Fibroblast of upper back skin (primary cell): Measurements from ENCODE around the gene MDC1.

Experiments
- DNase-seq: peaks from one replicate; pipeline ENCODE4 v3.0.0-alpha.2; 2013

Gene MDC1

GRCh38 chr6:30691208-30691847 is 25.8 kb downstream of the MDC1 start:
- no peak for DNase-seq

DNA sequence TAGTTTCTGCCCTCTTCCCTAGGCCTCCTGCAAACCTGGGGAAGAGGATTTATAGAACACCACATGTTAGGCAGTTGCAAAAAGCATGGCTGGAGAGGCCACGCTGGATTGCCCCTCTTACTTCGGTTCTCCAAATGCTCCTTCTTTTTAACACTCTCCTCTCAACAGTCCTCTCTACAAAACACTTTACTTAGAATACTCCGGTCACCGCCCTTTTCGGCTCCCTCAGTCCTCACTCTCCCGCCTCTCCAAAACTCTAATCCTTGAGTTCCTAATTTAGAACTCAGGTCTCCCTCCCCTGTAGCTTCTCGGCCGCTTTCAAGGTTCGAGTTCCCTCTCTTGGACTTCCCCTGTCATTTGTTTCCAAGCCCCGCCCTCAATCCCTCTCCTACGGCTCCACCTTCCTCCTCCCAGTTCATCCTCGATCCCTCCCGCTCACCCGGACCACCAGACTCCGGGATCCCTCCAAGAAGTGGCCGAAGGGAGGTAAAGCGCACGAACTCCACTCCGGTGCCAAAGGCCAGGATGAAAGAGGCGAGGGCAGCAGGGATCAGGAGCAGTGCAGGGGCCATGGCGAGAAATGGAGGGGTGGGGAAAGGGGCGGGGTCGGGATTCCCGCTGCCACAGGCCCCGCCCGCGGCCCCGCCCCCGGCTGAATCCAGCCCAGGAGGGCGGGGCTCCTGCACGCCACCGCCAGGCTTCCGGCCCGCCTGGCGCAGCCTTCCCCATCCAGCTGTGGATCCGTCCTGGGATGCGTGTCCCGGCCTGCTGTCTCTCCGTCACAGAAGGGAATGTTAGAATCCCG is 26.5 kb downstream of the MDC1 start, which contains the start of gene NRM:
TSS of gene NRM (minus strand) at position 582 of the 805 bp plus-strand sequence. CDS start at position 572, 10 bp downstream.
- DNase-seq: peak; percentile 84

- no peak for DNase-seq
Observed at GRCh38 chr6:30689985-30690384, 27.1 kb downstream of the MDC1 start.

DNA sequence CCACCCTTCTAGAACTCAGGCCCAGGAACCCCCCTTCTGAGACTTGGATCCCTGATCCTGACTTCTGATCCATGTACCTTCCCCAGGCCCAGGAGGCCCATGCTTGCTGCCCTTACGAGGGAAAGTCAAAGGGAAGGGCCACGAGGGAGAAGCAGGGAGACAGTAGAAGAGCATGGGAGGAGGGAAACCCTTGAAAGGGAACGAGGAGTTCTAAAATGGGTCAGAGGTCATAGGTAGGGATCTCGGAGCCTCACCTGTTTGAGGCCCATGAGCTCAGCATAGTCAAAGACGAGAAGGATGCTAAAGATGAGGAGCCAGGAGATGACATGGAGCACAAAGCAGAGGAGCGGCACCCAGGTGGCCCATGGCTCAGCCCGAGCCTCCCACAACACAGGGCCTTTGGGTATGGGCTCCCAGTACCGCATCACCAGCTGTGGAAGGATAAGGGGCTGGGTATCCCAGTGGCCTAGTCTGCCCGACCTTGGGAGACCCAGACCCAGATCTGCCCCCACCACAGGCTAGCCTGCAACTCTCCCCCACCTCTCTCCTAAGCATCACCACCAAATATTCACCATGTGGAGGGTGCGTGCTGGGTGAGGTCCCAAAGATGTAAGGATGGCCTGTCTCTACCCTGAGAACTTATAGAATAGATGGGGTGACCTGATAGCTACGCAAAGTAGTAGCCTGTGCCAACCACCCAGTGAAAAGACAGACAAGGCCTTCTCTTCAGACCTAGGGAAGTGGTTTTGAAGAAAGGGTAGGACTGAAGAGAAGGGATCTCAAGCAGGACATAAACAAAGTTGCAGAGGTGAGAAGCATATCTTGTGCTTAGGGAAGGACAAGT is 27.8 kb downstream of the MDC1 start:
- DNase-seq: no peak

- no peak for DNase-seq
Observed at GRCh38 chr6:30688569-30688968, 28.5 kb downstream of the MDC1 start.

DNA sequence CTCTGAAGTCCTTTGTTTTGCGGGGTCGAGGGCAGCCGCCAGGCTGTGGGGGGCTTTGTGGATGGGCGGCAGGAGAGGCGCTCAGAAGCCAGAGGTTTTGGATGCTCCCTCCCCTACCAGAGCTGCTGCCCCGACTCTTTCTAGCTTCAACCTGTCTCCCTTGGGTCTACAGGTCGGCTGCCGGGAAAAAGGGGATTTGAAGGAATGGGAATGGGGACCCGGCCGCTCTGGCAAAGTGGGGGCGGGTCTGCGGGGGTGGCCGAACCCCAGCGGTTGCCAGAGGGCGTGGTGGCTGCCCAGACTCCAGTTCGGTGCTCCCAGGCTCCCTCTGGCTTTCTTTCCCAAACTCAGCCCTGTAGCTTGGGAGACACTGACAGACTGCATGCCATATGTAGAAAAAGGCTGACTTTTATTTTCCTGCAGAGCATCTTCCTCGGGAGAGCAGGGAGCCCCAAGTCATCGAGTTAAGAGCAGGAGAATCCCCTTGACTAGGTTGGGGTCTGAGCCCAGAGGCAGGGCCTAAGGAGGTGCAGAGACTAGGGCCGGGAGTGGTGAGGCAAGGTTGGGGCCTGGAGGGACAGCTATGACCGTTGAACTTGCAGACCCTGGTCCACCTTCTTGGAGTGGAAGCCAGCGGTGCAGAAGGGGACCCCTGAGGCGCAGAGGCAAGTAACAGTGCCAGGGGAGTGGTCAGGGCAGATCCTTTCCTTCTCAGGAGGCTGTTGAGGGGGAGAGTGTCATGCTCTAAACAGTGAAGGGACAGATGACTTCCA is 29.2 kb downstream of the MDC1 start:
- peak; percentile 42 for DNase-seq

DNA sequence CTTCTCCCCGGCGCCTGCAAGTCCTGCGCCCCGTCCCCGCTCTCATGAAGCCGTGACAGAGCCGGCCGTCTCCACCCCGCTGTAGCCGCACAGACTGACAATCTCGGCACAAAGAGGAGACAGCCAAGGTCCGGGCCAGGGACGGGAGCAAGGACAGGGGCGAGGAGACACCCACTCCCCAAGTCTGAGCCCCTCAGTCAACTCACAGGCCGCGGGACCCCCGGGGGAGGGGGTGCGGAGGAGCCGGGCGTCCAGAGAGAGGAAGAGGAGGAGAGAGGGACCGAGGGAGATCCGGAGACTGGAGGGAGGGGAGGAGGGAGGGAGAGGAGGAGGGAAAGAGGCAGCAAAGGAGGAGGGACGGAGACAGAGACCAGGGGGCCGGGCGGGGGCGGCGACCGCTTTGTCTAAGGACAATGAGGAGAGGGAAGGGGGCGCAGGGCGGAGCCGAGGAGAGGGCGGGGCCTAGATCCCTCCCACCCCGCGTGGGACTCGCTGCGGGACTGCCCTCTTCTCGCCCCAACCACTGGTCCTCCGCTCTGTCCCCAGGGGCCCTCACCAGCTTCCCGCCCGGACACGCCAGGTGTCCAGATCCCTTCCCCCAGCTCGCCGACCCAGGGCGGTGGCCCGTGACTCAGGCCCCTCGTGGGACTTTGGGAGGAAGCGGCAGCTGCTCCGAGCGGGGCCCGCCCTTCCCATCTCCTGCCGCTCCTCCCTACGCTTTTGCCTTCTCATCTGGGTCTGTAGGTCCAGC is 30.0 kb downstream of the MDC1 start:
- DNase-seq: peak; percentile 97

DNA sequence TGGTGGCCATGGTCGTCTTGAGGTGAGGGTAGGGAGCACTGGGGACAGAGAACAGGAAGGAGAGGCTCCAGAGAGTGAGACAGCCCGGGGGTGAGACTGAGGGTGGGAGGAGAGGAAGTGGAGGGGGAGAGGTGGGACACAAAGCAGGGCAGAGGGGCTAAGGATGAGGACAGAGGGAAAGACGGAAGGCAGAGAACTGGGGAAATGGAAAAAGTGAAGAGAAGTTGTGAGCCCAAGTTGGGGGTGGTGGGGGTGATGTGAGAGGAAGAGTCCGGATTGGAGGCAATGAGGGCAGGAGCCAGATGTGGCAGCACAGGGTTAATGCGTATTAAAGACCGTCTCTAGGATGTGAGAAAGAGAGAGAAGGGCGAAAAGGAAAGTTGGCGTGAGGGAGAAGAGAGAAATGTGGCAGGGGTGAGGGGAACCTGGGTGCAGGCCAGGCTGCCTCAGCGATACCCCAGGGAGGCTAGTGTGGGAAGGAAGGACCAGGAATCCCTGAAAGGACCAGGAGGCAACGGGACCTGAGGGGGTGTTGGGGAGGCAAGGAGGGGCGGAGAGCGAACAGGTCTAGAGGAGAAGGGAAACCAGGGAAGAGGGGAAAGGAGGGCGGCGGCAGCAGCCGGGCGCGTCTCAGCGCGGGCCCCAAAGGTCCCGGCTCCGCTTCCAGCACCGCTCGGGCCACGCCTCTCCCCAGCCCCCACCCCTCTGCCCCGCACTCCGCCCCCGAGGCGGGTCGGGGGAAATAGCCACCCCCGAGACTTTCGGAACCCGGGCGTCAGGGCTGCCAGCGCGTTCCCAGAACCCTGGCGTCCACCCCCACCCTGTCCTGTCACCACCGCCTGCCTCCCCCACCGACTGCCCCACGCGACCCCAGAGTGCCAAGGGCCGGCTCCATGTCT is 30.8 kb downstream of the MDC1 start, which contains the start of gene PPP1R18:
TSS of gene PPP1R18 (minus strand) at position 637 of the 899 bp plus-strand sequence. CDS start at position 10, 627 bp downstream.
- DNase-seq: peak; percentile 57

DNA sequence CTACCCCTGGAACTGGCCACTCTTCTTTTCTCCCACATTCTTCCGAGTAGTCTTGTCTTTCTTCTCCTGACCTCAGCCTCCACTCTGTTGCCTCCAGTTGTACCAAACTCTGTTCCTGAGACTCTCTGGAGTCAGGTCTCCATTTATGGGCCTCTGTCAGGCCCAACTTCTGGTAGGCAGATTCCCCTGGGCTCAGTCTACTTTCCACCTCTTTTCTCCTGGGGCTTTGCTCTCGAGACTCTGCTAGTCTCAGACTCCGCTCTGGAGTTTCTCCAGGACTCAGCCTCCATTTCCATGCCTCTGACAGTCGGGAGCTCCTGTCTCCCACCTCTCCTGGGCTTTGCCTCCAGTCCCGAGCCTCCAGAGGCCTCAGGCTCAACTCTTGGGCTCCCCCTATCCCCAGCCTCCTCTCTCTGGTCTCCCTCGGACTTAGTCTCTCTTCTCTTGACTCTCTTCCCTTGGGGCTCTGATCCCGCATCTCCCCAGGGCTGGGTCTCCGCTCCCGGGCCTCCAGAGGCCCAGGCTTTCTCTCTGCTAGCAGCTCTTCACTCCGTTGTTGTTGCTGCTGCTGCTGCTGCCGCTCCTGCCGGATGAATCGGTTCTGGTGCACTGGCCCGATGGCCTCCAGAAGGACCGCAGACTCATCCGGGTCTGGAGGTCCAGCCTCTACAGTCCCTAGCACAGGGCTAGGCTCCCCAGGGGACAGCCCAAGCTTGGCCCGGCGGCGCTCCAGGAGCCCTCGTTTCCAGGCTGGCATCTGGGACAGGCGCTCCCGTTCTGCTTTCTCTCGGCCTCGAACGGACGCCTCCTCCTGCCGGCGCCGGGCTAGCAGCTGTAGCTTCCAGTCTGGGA is 31.7 kb downstream of the MDC1 start:
- peak; percentile 20 for DNase-seq

GRCh38 chr6:30684386-30685156 is 32.5 kb downstream of the MDC1 start:
- peak; percentile 49 for DNase-seq

DNA sequence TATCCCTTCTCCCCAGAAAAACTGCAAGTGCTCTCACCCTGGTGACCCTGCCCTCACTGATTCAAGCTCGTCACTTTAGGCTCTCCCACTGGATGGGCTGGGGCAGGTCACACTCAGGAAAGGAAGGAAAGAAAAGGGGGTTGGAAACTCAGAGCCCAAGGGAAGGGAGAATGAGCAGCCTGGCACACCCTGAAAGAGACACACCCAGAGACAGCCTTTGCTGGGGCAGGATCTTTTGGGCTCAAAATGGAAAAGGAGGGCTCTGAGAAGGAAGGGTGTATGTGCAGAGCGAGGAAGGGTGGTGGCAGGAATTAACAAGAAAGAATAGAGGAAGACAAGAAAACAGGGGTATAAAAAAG is 33.1 kb downstream of the MDC1 start:
- no peak for DNase-seq

DNA sequence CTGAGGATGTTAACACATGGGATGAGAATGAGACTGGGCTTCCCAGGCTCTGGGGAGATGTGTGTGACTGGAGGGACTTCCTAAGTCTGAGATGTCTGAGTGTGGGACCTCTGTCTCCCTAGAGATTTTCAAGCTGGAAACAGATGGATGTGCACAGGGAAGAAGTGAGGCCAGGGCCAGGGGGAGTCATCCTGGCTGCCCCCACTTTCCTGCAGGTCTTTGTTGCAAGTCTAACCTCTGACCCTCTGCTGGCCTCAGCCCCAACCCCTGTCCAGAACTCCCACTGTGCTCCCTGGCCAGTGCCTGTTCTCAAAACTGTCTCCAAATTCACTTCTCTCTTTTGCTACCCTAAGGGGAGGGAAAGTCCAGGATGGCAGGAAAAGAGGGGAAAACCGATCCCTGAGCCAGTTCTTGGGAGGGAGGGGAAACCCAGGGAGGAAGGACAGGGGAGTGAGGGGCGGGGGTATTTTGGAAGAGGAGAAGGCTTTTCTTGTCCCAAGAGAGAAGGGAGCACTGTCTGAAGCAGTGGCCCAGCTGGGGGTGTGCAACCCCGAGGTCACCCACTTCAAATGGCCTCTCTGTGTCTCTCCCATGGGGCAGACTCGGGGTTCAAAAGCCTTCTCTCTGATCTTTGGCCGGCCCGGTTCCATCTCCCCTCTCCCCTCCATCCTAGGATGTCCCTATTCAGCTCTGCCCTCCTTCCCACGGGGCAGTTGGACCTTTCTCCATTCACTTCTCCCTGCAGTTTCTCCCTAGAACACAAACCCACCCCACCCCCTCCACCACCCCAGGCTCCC is 33.7 kb downstream of the MDC1 start:
- no peak for DNase-seq

DNA sequence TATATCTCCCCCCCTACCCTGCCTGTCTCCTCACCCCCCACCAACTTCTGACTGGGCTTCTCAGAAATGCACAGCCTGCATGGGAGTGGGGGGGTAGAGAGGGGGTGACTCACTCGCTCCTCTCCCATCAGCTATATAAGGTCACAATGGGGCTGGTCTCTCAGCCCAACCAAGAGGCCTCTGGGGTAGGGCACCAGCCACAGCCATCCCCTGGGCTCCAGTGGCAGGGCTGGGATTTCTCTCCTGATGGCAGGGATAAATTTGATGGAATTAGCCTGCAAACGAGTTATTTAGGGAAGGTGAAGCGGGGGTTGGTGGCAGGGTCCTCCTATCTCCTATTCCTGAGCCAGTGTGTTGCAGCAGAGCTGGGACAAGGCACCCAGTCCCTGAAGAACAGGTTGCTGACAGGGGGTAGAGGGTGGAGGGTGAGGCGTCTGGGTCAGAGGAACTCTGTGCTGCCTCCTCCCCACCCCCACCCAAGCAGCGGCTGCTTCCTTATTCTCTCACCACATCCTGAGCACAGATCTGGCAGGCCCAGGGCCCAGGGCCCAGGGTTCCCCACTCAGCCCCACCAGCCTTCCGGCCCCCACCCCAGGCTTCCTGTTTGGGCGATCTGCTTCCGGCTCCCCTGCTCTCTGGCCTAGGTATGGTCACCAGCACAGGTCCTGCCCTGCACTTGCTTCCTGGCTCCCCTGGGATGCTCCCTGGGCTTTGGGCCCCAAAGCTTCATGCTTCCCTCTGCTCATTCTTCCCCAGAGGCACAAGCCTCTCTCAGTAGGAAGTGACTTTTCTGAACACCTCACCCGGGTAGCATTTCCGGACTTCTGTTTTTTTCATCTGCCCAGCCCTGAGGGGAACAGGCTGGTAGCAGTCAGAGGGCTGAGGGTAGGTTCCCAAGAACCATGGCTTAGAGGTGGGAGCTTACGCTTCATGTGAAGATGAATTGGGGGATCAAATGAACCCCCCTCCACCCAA is 34.7 kb downstream of the MDC1 start:
- peak; percentile 93 for DNase-seq

DNA sequence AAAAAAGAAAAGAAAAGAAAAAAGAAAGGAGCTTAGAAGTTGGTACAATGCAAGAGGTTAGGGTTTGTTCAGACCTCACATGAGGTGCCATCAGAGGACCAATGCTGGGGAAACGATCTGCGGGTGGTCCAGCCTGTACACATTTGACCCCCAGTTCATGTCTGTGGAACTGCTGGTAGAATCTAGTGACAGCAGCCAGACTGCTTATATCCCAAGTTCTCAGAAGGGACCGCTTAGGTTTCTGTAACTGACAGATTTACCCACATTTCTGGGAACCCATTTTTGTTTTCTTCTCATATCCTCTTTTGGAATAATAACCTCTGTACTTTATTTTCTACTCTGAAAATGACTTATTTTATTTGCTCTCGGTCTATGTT is 35.3 kb downstream of the MDC1 start:
- no peak for DNase-seq

DNA sequence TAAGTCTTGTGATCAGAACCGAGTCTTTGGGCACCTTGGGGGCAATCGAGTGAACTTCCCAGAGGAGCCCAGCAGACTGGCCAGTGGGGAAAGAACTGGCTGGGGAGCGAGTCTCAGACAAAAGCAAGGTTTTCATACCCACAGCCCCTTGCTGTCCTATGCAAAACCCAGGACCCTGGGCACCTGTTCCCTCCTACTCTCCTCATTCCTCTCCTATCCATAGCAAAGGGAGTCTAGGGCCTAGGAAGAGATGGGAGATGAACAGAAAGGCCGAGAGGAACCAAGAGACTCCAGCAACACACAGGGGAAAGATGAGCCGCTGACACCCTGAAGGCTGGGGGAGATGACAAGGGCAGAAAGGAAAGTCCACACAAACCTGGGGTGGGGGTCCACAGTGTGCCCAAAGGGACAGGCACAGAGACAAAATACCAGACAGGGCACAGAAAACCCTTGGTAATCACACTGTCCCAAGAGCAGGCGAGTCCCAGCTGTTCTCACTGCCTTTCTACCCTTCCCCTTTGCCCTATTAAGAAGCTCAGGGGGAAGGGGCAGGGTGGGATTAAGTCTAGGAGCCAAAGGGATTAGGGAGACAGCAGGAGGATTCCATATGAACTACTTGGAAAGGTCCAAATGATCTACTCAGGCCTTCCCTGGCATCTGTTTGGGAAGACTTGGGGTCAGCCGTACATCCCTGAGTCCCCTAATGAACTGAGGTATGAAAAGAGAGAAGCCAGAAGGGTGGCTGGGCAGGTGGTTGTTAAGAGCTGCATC is 37.1 kb downstream of the MDC1 start:
- DNase-seq: no peak
